ENCODE measurements around the gene SLC25A1.
"Not testable (repeated sequence)": the region's sequence is repeated elsewhere in the genome, so short reads cannot be mapped to it uniquely, and the experiment has no call there.

The SLC25A1 gene

GRCh38 chr22:19203834-19204233 lies 25.3 kb upstream of the SLC25A1 start:
- no peak for DNase-seq

DNA sequence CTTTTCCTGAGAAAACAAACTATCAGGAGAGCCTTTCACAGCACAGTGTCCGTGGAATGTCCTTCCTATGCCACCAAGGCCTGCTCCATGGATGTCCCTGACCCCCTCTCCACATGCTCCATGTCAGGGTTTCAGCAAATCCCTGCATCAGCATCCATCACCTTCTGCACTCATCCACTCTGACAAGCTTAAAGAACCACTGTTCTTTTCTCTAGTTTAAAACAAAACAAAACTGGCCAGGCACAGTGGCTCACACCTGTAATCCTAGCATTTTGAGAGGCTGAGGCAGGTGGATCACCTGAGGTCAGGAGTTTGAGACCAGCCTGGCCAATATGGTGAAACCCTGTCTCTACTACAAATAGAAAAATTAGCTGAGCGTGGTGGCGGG lies 24.3 kb upstream of the SLC25A1 start:
- DNase-seq = not testable (repeated sequence)

- DNase-seq = no peak
Measured at GRCh38 chr22:19201869-19202798, 23.6 kb upstream of the SLC25A1 start.

GRCh38 chr22:19201130-19201868 lies 22.8 kb upstream of the SLC25A1 start:
- DNase-seq = no peak

DNA sequence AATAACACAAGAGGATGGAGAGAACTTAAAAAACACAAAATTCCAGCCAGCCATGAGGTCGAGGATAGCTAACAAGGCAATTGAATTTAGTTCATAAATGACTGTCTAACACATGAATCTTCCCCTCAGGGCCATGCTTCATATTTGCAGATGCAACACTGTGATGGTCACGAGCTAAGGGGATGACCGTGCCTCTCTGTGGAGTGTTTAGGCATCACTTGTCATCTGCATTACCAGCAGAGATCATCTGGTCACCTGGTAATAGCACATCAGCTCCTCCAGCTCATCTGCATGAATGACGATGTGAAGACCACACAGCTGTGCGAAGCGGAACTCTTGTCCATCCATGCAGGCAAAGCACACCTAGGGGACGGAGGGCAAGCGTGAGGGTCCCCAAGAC lies 20.9 kb upstream of the SLC25A1 start:
- DNase-seq = no peak

GRCh38 chr22:19197997-19198865 lies 19.7 kb upstream of the SLC25A1 start:
- DNase-seq = no peak

DNA sequence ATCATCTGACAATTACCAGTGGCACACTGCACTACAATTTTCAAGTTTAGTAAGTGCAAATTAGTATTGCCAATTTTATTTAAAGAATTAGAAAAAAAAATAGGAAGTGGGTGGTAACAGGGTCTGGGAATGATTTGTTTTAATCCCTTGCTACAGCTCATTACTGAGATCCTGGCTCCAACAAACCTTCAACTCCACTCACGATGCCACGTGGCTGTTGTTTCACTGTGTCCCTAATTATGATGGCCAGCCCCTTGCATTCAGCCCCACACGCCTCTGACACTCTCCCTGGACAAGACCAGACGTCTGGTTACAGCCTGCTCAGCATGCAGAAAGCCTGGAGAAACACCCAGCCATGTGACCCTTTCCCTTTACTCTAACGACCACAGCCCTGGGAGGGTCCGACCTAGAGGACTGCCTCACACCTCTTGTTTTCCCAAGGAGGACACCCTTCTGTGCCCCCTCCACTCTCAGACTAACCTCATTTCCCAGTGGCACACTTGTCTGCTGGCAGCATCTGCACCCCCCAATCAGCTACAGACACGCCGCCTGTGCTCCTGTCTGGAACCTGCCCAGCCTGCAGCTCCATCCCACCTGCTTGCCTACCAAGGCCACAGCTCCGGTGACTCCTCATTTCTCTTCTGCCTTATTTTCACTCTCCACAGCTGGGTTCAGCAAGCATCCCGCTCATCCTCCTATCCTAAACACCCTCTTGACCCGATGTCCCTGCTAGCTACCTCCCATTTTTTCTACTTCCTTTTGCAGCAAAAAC lies 18.5 kb upstream of the SLC25A1 start:
- no peak for DNase-seq

- no peak for DNase-seq
Measured at GRCh38 chr22:19195796-19196731, 17.5 kb upstream of the SLC25A1 start.

DNA sequence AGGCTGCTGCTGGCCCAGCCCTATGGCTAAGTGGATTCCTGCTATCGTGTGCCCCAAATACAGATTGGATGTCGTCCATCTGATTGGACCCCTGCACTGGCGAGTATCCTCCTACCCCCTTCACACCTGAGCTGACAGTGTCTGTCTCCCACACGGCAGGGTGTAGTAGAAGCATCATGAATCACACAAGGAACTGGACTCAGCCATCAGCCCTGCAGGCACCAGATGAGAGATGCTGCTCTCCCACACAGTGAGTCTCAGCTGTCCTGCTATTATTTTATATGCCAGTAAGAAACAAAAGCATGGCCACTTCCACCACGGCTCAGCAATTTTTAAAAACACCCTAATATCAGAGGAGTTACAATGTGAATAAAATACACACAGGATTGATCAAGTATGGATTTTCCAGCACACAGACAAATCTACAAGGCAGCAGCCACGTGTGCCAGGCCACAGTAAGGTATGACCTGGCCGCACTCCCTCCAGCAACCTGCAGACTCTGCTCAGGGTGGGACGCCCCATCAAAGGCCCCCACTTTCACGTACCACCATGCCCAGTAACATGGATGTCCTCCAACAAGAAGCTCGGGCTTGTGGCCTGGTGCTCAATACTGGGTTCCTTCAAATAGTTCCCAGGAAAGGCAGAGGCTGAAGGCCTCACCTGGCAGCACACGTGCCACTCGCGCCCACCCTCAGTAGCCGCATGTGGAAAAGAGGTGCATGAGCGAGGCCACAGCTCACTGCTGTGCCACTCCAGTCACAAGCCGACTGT lies 16.4 kb upstream of the SLC25A1 start:
- no peak for DNase-seq

- DNase-seq = no peak
Measured at GRCh38 chr22:19193879-19194278, 15.3 kb upstream of the SLC25A1 start.

- DNase-seq = no peak
Measured at GRCh38 chr22:19187716-19188563, 9.4 kb upstream of the SLC25A1 start.

GRCh38 chr22:19184276-19184997 lies 5.9 kb upstream of the SLC25A1 start:
- no peak for DNase-seq

DNA sequence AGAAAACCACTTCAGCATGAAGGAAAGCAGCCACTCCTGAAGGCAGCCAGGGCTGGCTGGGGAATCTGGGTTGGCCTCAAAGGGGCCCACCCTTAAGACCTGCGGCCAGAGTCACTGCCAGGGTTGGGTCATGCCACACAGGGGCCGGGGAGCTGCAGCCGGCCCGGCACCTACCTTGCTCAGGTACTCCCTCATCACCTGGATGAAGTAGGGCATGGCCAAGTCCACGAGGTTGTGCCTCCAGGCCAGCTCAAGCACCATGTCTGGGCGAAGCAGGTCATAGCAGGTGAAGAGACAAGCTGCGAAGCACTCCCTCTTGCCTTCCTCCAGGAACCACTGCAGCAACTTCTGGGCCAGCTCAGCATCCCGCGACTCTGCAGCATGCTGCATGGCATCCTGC lies 4.7 kb upstream of the SLC25A1 start:
- no peak for DNase-seq

- no peak for DNase-seq
Measured at GRCh38 chr22:19182472-19183157, 4.1 kb upstream of the SLC25A1 start.

DNA sequence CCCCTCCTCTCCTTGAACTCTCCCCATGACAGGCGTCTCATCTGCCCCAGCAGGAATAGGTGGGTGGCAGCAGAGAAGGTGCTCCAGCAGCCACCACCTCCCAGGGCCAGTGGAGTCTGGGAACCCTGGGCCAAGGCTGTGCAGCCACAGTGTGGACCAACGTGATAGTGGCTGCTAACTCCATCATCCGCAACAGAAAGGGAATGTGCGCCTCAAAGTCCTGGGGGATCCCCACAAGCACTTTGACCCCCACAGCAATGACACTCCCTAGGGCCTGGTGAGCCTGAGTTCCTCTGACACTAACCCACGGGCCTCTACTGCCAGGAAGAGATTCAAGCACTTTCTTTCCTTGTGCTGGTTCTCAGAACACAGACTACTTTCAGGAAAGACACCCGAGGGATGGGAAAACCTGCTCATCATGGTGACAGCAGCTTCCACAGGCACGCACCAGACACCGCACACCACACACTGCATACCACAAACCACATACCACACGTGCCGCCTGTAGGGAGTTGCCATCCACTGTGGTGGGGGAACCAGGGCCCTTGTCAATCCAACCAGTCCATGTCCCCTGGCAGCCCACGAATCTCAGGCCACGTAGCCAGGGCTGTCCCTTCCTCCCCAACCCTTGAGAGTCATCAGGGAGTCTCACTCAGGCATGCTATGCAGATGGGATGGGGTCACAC lies 3.4 kb upstream of the SLC25A1 start:
- DNase-seq = no peak

DNA sequence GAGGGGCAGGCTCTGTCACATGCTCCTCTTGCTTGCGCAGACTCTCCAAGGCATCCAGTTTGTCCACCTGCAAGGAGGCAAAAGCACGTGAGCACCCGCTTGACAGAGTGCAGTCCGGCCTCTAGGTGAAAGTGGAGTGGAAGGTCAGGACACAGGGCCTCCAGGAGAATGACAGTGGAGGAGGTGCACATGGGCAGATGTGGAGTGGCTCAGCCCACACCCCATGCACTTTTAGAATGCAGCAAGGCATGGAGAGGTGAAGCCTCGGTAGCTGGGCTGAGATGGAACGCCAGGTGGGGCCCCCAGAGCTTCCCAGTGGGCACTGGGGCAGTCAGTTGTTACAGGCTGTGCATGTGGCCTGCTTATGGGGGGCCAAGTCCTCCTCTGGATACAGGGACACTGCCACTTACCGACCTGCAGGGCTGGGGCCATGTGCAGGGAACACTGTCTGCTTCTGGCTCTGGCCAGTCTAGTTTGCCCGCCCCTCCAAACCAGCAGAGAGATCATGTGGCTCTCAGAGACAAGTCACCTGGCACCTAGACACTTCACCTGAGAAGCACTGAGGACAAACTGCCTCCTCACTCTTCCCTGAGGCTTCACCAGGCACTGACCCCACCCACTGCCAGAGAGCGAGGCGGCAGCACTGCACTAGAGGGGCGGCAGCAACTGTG lies 2.3 kb upstream of the SLC25A1 start:
- no peak for DNase-seq

DNA sequence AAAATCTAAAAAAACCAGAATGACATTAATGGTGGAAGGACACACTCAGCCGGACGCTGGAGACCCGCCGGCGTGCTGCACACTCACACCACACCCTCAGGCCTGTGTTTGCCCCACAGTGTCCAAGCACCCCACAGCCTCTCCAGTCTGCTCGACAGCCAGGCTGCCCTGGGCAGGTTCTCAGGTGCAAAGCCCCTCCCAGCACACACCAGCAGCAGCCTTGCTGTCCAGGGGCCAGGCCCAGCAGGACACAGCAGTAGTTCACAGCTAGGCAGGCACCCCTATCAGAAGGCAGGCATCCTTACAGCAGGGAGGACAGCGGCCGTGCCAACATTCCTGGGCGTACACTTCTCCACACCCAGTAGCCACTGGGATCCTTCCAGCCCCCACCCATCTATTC lies 1.7 kb upstream of the SLC25A1 start:
- DNase-seq = no peak
